Glomerular endothelial cell (primary cell): ENCODE results near the gene UBE2G1. TPM values are rescaled to one million over a fixed set of nuclear protein-coding genes. Genes with fewer than 3 reads are reported as not detected.

Source experiments
- total RNA-seq: library from RNA; depleted of rRNA; stranded (reverse); fragments of >200 nt; gene quantifications from 2 replicates; pipeline ENCODE4 v1.2.3, GENCODE V29; 2015

UBE2G1 gene
- total RNA-seq, 1 donor from 2014 or later = 79.8 TPM

Other genes starting within 250 kb of the UBE2G1 start
- gene ZZEF1, start 223.6 kb downstream of the UBE2G1 start, total RNA-seq = 31.2 and 49.5 TPM in 2 replicates
- gene CYB5D2, start 223.5 kb downstream of the UBE2G1 start, total RNA-seq = 45.1 and 45.3 TPM in 2 replicates
- gene ANKFY1, start 102.7 kb downstream of the UBE2G1 start, total RNA-seq = 32.4 and 46.0 TPM in 2 replicates
- 0.23 and 0.24 TPM in 2 replicates for gene SPNS3, start 67.3 kb upstream of the UBE2G1 start, total RNA-seq
- 69.1 and 92.0 TPM in 2 replicates for gene SPNS2, start 132.2 kb upstream of the UBE2G1 start, total RNA-seq
- gene MYBBP1A, start 188.7 kb upstream of the UBE2G1 start, total RNA-seq = 65.0 and 84.7 TPM in 2 replicates
- not detected in 2 replicates for gene GGT6, start 193.9 kb upstream of the UBE2G1 start, total RNA-seq
- gene SMTNL2, start 217.9 kb upstream of the UBE2G1 start, total RNA-seq = not detected in 2 replicates